ENCODE measurements around the gene ZNF331.

Gene ZNF331

DNA sequence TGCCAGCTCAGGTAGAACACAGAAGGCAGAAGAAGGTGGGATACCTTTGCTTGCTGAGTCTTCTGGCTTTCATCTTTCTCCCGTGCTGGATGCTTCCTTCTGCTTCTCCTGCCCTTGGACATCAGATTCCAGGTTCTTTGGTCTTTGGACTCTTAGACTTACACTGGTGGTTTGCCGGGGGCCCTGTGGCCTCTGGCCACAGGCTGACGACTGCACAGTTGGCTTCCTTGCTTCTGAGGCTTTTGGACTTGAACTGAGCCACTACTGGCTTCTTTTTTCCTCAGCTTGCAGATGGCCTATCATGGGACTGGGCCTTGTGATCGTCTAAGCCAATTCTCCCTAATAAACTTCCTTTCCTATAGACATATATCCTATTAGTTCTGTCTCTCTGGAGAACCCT lies 19.8 kb upstream of the ZNF331 start:
- H3K36me3 ChIP-seq (ENCODE audit: control insufficient read depth in 1 of 2, insufficient read depth in 2 of 2, low read depth in 1 of 2, low read length in 2 of 2): no peaks in the 10 kb centered on the region

DNA sequence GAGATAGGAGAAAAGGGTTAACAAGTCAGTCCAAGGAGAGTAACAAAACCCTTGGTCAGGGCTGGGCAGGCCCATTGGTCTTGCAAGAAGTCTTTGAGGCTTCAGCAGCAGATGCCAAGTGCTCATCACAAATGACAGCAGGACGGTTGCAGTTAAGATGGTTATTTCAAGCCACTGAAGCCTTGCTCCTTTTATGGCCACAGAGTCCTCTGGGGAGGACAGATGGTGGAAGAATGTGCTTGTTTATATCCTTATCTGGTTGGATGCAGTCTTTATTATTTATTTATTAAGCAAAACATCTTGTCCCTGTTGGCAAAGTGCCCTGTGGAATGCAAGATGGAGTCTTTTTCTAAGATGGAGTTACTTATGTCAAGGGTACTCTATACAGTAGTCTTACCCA lies 19.2 kb upstream of the ZNF331 start:
- Histone ChIP-seq H4K8ac (ENCODE audit: low read length) (no peak overlapping the region), H3K79me1 (replicated peaks; ENCODE audit: low read length, poor library complexity, severe bottlenecking) (peaks cover 7% of the 10 kb centered on the region), H3K4ac (ENCODE audit: low read depth in 1 of 2, low read length in 2 of 2) (no peak overlapping the region), H3K27ac (ENCODE audit: low read length, poor library complexity, severe bottlenecking) (no peak overlapping the region), H2BK120ac (ENCODE audit: low read depth, low read length) (no peak overlapping the region), H2AK5ac (ENCODE audit: low read length, severe bottlenecking) (no peak overlapping the region), H2BK5ac (ENCODE audit: low read depth, low read length, poor library complexity, severe bottlenecking) (no peak overlapping the region), H4K91ac (ENCODE audit: low read length) (no peak overlapping the region), H3K14ac (ENCODE audit: low read length in 2 of 2) (no peak overlapping the region), H2AFZ (ENCODE audit: low read depth, low read length) (no peak overlapping the region), H3K36me3 (ENCODE audit: control insufficient read depth in 1 of 2, insufficient read depth in 2 of 2, low read depth in 1 of 2, low read length in 2 of 2) (no peaks in the 10 kb centered on the region), H3K23ac (ENCODE audit: low read length in 2 of 2) (no peak overlapping the region), H3K4me3 (ENCODE audit: insufficient read depth in 1 of 2, low read depth in 1 of 2, low read length in 2 of 2) (no peak overlapping the region), H3K18ac (ENCODE audit: low read depth in 1 of 2, low read length in 2 of 2) (no peak overlapping the region), H3K27me3 (ENCODE audit: control insufficient read depth in 1 of 2, insufficient read depth in 1 of 2, low read length in 2 of 2) (no peaks in the 10 kb centered on the region), H3K9me3 (ENCODE audit: control insufficient read depth, low read length) (peaks cover 5% of the 10 kb centered on the region), H3K4me1 (ENCODE audit: control insufficient read depth, insufficient read depth, low read depth, low read length) (peaks cover 8% of the 10 kb centered on the region), H2BK12ac (ENCODE audit: low read length in 2 of 2) (no peak overlapping the region), H3K9ac (ENCODE audit: low read length) (no peak overlapping the region), H3K4me2 (ENCODE audit: low read length, poor library complexity, severe bottlenecking) (no peak overlapping the region), H2BK15ac (ENCODE audit: low read depth, poor library complexity, severe bottlenecking) (no peak overlapping the region)
- 63% methylated on average over 1 of the region's 1 CpG for WGBS
- DNase-seq: no peak

More for the DNA sequence above, 19.8 kb upstream of the ZNF331 start:
- H4K91ac ChIP-seq (ENCODE audit: low read length): no peak overlapping the region
- no peak overlapping the region for H2BK120ac ChIP-seq (ENCODE audit: low read depth, low read length)
- no peak overlapping the region for H3K9ac ChIP-seq (ENCODE audit: low read length)
- WGBS: 85% methylated on average over 4 of the region's 4 CpGs
- peaks cover 8% of the 10 kb centered on the region for H3K4me1 ChIP-seq (ENCODE audit: control insufficient read depth, insufficient read depth, low read depth, low read length)
- no peak overlapping the region for H3K23ac ChIP-seq (ENCODE audit: low read length in 2 of 2)
- DNase-seq: no peak
- no peak overlapping the region for H3K14ac ChIP-seq (ENCODE audit: low read length in 2 of 2)
- peaks cover 4% of the 10 kb centered on the region for H3K9me3 ChIP-seq (ENCODE audit: control insufficient read depth, low read length)
- no peak overlapping the region for H2AFZ ChIP-seq (ENCODE audit: low read depth, low read length)
- no peak overlapping the region for H4K8ac ChIP-seq (ENCODE audit: low read length)
- no peak overlapping the region for H2BK5ac ChIP-seq (ENCODE audit: low read depth, low read length, poor library complexity, severe bottlenecking)
- H3K27me3 ChIP-seq (ENCODE audit: control insufficient read depth in 1 of 2, insufficient read depth in 1 of 2, low read length in 2 of 2): no peaks in the 10 kb centered on the region
- H2BK15ac ChIP-seq (ENCODE audit: low read depth, poor library complexity, severe bottlenecking): no peak overlapping the region
- H3K4ac ChIP-seq (ENCODE audit: low read depth in 1 of 2, low read length in 2 of 2): no peak overlapping the region
- no peak overlapping the region for H2BK12ac ChIP-seq (ENCODE audit: low read length in 2 of 2)
- H3K79me1 ChIP-seq (replicated peaks; ENCODE audit: low read length, poor library complexity, severe bottlenecking): peaks cover 7% of the 10 kb centered on the region
- no peak overlapping the region for H3K18ac ChIP-seq (ENCODE audit: low read depth in 1 of 2, low read length in 2 of 2)
- no peak overlapping the region for H3K4me2 ChIP-seq (ENCODE audit: low read length, poor library complexity, severe bottlenecking)
- no peak overlapping the region for H2AK5ac ChIP-seq (ENCODE audit: low read length, severe bottlenecking)
- H3K27ac ChIP-seq (ENCODE audit: low read length, poor library complexity, severe bottlenecking): no peak overlapping the region
- H3K4me3 ChIP-seq (ENCODE audit: insufficient read depth in 1 of 2, low read depth in 1 of 2, low read length in 2 of 2): no peak overlapping the region

GRCh38 chr19:53519446-53519845 lies 18.5 kb upstream of the ZNF331 start:
- Histone ChIP-seq H2BK120ac (ENCODE audit: low read depth, low read length) (no peak overlapping the region), H4K8ac (ENCODE audit: low read length) (no peak overlapping the region), H3K4me2 (ENCODE audit: low read length, poor library complexity, severe bottlenecking) (no peak overlapping the region), H3K9me3 (ENCODE audit: control insufficient read depth, low read length) (peaks cover 5% of the 10 kb centered on the region), H3K4ac (ENCODE audit: low read depth in 1 of 2, low read length in 2 of 2) (no peak overlapping the region), H3K36me3 (ENCODE audit: control insufficient read depth in 1 of 2, insufficient read depth in 2 of 2, low read depth in 1 of 2, low read length in 2 of 2) (no peaks in the 10 kb centered on the region), H3K27me3 (ENCODE audit: control insufficient read depth in 1 of 2, insufficient read depth in 1 of 2, low read length in 2 of 2) (no peaks in the 10 kb centered on the region), H2BK15ac (ENCODE audit: low read depth, poor library complexity, severe bottlenecking) (no peak overlapping the region), H3K14ac (ENCODE audit: low read length in 2 of 2) (no peak overlapping the region), H2AFZ (ENCODE audit: low read depth, low read length) (no peak overlapping the region), H3K27ac (ENCODE audit: low read length, poor library complexity, severe bottlenecking) (no peak overlapping the region), H2BK12ac (ENCODE audit: low read length in 2 of 2) (no peak overlapping the region), H4K91ac (ENCODE audit: low read length) (no peak overlapping the region), H3K79me1 (replicated peaks; ENCODE audit: low read length, poor library complexity, severe bottlenecking) (peaks cover 7% of the 10 kb centered on the region), H3K18ac (ENCODE audit: low read depth in 1 of 2, low read length in 2 of 2) (no peak overlapping the region), H3K4me1 (ENCODE audit: control insufficient read depth, insufficient read depth, low read depth, low read length) (peaks cover 8% of the 10 kb centered on the region), H2AK5ac (ENCODE audit: low read length, severe bottlenecking) (no peak overlapping the region), H2BK5ac (ENCODE audit: low read depth, low read length, poor library complexity, severe bottlenecking) (no peak overlapping the region), H3K9ac (ENCODE audit: low read length) (no peak overlapping the region), H3K4me3 (ENCODE audit: insufficient read depth in 1 of 2, low read depth in 1 of 2, low read length in 2 of 2) (no peak overlapping the region), H3K23ac (ENCODE audit: low read length in 2 of 2) (no peak overlapping the region)
- no peak for DNase-seq
- WGBS: 91% methylated on average over 5 of the region's 7 CpGs

DNA sequence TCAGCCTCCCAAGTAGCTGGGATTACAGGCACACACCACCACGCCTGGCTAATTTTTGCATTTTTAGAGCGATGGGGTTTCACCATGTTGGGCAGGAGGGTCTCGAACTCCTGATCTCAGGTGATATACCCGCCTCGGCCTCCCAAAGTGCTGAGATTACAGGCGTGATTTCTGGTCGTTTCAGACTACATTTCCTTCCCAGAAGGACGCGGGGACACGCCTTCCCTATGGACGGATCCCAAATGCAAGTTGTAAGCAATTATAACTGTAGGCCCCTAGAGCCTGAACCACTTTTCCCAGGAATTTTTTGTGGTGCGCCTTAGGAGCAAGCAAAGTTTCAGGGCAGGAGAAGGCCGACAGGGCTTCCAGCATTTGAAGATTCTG lies 17.8 kb upstream of the ZNF331 start:
- Histone ChIP-seq H3K27me3 (ENCODE audit: control insufficient read depth in 1 of 2, insufficient read depth in 1 of 2, low read length in 2 of 2) (no peaks in the 10 kb centered on the region), H3K4me1 (ENCODE audit: control insufficient read depth, insufficient read depth, low read depth, low read length) (peaks cover 8% of the 10 kb centered on the region), H3K9ac (ENCODE audit: low read length) (peak overlapping the region; percentile 87), H3K4me3 (ENCODE audit: insufficient read depth in 1 of 2, low read depth in 1 of 2, low read length in 2 of 2) (peak overlapping the region; percentile 47 to 94), H4K8ac (ENCODE audit: low read length) (peak overlapping the region; percentile 94), H4K91ac (ENCODE audit: low read length) (peak overlapping the region; percentile 58), H2BK15ac (ENCODE audit: low read depth, poor library complexity, severe bottlenecking) (no peak overlapping the region), H2BK12ac (ENCODE audit: low read length in 2 of 2) (no peak overlapping the region), H3K14ac (ENCODE audit: low read length in 2 of 2) (no peak overlapping the region), H3K27ac (ENCODE audit: low read length, poor library complexity, severe bottlenecking) (peak overlapping the region; percentile 87), H3K36me3 (ENCODE audit: control insufficient read depth in 1 of 2, insufficient read depth in 2 of 2, low read depth in 1 of 2, low read length in 2 of 2) (no peaks in the 10 kb centered on the region), H2BK120ac (ENCODE audit: low read depth, low read length) (no peak overlapping the region), H3K79me1 (replicated peaks; ENCODE audit: low read length, poor library complexity, severe bottlenecking) (peaks cover 7% of the 10 kb centered on the region), H3K4ac (ENCODE audit: low read depth in 1 of 2, low read length in 2 of 2) (peak overlapping the region; percentile 24 to 79), H3K23ac (ENCODE audit: low read length in 2 of 2) (no peak overlapping the region), H3K4me2 (ENCODE audit: low read length, poor library complexity, severe bottlenecking) (peak overlapping the region; percentile 79), H2AFZ (ENCODE audit: low read depth, low read length) (peak overlapping the region; percentile 95), H2BK5ac (ENCODE audit: low read depth, low read length, poor library complexity, severe bottlenecking) (no peak overlapping the region), H3K18ac (ENCODE audit: low read depth in 1 of 2, low read length in 2 of 2) (peak overlapping the region; percentile 23 to 37), H3K9me3 (ENCODE audit: control insufficient read depth, low read length) (peaks cover 5% of the 10 kb centered on the region), H2AK5ac (ENCODE audit: low read length, severe bottlenecking) (no peak overlapping the region)
- 90% methylated on average over 13 of the region's 13 CpGs for WGBS
- no peak for DNase-seq
